HG03060 (cell line): ENCODE data around the gene CRTAC1.

ENCODE experiments used
- ATAC-seq: cut with Tn5 transposase; IDR thresholded peaks from one replicate; pipeline ENCODE4 v1.9.1; 2021; ENCODE audit warnings: low read depth, moderate number of reproducible peaks; ENCODE audit not compliant: unreplicated experiment

CRTAC1 gene

GRCh38 chr10:97818572-97818971 is 211.8 kb downstream of the CRTAC1 start:
- ATAC-seq, result no peak

DNA sequence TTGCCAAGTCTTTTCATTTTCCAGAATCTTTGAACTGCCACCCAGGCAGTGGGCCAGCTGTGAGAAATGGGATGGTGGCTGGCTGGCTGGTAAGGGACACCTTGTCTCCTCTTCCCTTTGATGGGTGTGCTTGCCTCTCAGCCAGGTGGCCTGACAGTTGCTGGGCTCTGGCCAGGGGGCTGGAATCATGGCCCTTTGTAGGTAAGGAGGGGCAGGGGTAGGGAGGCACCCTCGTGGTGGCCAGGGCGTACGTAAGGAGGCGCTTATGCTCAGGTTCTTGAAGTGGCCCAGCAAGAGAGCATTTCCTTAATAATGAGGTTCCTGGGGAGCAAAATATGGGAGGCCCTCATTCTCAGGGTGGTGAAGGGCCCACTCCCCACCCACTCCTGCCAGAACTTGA is 213.8 kb downstream of the CRTAC1 start:
- ATAC-seq, result no peak
